ENCODE measurements around the gene VAV2.
A peak's percentile ranks its signal among the peaks of the same experiment; 100 is the strongest.

Gene VAV2

DNA sequence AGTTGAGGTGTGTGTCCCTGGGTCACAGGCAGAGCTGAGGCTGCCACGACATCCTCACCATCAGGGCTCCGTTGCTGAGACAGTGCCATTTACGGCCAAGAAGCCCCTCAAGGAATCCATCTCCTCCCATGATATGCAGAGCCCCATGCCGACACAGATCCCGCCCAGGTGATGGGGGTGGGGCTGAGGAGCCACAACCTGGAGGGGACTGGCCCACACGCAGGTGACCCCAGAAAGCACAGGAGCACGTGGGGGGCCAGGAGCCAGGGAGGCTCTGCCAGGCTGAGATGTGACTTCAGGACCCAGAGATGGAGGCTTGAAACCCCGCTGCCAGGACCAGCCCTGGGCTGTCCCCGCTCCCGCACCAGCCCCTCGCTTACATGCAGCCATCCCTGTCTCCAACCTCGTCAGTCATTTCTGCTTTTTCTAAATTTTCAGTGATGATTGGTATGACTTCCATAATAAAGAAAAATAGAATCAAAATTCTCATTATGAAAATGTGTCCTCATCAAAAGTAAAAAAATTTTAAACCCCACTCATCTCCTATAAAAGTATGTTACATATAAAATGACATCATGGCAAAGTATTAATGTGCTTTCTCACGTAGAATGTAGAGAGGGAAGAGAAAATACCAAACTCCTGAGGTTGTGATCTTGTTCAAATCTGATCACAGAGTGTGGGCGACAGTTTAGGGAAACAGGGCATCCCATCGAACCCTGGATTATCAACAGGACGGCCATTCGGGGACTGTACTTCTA is 155.9 kb downstream of the VAV2 start:
- DNase-seq (ENCODE audit: low read depth, low spot score) = no peak

DNA sequence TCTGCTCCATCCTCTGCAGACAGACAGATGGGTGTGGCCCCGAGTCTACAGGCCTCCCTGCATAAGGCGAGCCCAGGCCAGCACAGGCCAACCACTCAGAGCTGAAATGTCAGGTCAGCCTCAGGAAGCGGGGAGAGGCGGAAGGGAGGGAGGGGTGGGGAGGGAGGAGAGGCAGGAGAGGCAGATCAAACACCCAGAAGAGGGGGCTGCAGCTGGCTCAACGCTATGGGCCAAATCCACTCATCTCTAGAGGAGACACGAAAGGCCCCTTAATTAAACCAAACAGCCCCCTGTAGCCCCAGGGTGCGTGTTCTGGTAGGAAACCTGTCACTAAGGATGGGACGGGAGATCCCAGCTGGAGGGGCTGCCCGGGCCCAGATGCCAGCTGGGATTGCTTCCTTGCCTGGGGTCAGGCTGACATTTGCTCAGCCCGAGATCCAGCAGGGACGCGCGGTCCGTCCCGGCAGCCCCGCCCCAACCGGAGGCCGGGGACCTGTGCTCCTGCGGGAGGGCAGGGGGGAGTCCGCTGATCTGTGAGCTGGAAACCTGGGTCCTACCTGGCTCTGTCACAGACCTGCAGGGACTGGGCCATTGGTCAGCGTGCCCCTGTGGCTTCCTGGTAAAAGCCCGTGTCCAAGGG is 156.7 kb downstream of the VAV2 start:
- no peak for DNase-seq (ENCODE audit: low read depth, low spot score)

- no peak for DNase-seq (ENCODE audit: low read depth, low spot score)
Measured at GRCh38 chr9:133834080-133834976, 157.8 kb downstream of the VAV2 start.

- no peak for DNase-seq (ENCODE audit: low read depth, low spot score)
Measured at GRCh38 chr9:133833388-133834025, 158.6 kb downstream of the VAV2 start.

DNA sequence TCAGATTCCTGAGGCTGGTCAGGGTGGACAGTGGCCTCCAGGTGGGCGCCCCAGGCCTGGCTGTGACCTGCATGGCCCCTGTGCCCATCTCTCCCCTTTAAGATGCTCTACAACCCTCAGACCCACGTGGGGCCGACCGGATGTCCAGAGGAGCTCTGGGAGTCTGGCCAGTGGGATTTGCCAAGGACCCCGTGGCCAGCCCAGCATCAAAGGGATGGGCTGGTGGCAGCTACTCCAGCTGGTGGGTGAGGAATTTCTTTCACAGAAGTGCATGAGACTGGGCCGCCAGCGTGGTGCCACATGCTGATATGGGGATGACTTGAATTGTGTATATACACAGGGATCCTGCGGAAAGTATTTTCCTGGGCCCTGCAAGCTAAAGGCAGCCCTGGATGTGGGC is 159.2 kb downstream of the VAV2 start:
- DNase-seq (ENCODE audit: low read depth, low spot score) = no peak

- no peak for DNase-seq (ENCODE audit: low read depth, low spot score)
Measured at GRCh38 chr9:133830711-133831110, 161.4 kb downstream of the VAV2 start.

- DNase-seq (ENCODE audit: low read depth, low spot score) = no peak
Measured at GRCh38 chr9:133830310-133830709, 161.8 kb downstream of the VAV2 start.

DNA sequence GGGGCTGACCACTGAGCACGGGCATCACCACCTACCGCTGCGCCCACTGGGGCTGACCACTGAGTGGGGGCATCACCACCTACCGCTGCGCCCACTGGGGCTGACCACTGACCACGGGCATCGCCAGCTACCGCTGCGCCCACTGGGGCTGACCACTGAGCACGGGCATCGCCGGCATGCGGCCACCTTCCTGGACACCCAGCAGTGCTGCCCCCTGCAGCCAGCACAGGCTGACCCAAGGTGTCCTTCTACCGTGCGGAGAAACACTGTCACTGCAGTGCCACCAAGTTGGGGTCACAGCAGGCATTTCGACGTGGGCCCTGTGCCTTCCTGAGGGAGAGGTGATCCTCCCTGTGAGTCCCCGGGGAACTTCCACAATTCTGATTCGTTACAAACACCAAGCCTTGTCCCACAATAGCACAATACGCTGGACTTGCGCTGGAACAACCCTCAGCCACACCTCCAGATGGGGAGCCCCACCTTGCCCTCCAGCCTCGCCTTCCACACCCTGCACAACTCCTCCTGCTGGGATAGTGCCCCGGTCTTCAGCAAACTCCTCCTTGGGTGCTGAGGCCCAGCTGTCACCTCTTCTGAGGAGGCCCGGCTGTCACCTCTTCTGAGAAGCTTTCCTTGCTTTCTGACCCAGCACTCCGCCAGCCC is 163.7 kb downstream of the VAV2 start:
- no peak for DNase-seq (ENCODE audit: low read depth, low spot score)

GRCh38 chr9:133826289-133827085 is 165.6 kb downstream of the VAV2 start:
- DNase-seq (ENCODE audit: low read depth, low spot score) = no peak

DNA sequence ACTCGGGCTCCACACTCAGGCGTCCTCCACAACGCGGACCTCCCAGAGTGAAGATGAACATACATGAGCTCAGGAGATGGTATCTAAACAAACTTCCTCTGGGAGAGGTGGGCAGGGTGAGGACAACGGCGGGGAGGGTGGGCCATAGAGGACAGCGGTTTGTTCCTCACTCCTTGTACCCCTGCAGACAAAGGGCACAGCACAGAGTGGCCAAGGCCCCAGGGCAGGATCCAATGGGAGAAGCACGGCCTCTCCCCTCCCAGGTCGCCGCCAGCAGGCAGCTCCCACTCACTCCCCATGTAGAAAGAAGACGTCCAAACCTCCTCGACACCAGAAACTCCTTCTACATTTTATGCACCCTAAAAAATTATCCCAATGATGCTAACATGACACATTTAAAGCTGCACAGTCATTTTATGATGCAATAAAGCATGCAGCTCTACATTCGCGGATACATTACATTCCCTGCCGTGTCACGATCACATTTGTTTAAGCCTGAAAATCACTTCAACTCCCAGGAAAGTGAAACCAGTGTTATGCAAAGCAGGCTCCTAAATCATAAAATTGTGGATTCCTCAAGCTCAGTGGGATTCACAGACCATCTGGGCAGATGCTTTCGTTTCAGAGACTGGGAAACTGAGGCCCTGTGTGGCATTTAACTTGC is 166.4 kb downstream of the VAV2 start:
- DNase-seq (ENCODE audit: low read depth, low spot score) = no peak

GRCh38 chr9:133824802-133825186 is 167.3 kb downstream of the VAV2 start:
- DNase-seq (ENCODE audit: low read depth, low spot score) = no peak

DNA sequence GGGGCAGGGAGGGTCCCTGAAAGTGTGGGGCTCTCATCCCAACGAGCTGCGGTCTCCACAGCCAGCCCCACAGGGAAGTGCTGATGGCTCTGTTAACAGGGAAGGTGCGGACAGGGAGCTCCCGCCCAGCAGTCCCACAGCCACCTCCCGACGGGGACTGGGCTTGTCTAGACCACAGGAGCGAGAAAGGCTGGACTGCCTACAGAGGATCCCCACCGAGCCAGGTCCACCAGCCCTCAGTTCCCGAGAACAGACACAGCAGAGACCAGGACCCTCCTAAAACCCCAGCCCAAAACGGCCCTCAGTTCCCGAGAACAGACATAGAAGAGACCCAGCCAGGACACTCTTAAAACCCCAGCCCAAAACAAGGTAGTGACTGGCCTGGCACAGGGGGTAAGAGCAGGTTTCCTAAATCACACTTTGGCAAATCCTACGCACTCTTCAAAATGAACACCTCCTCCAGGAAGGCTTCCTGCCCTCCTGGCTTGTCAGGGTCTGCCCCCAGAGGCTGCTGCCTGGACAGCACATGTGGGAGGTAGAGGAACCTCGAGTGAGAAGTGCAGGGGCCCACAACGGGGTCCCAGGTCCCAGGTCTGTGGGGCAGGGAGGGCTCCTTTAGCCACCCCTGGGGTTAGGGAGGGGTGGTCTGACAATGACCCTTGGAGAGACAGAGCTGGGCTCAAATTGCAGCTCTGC is 167.9 kb downstream of the VAV2 start:
- no peak for DNase-seq (ENCODE audit: low read depth, low spot score)

DNA sequence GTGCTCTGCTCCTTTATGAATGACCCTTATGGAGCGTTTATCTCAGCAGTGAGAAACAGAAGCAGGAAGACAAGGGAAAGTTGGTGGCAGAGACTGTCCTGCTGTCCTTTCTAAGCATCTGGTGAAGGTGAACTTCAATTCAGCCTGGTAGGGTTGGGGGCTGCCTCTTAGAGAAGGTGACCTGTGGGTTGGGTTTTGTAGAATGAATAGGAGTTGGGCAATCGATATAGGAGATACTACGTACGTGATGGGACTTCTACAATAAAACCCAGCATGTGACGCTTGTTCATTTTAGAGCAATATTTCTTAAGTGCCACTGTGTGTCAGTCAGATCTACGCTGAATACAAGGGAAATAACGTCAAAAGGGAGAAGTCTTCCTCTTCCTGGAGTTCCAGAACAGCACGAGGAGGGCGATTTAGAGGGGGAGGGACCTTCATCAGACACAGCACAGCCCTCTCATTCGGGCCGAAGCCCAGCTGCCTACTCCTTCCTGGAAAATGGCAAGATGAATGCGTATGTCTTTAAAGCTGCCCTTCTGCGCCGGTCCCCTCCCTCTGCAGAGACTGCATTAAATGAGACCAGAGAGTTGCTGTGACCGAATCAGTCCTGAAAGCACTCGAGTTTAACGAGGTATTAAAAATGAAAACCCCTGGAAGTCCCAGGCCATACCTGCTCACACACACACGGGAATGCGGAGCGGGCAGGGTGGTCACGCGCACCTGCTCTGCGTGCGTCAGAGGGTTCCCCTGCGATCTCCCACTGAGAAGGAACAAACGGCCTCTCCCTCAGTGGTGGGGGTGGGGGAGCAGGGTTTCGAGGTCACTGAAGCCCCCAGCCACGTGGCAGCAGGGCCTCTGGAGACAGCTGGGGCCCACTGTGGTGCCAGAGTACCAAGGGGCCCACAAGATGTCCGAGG is 168.7 kb downstream of the VAV2 start:
- no peak for DNase-seq (ENCODE audit: low read depth, low spot score)

- DNase-seq (ENCODE audit: low read depth, low spot score) = no peak
Measured at GRCh38 chr9:133822430-133823065, 169.6 kb downstream of the VAV2 start.

GRCh38 chr9:133821601-133822429 is 170.3 kb downstream of the VAV2 start:
- peak; percentile 81 for DNase-seq (ENCODE audit: low read depth, low spot score)

GRCh38 chr9:133819923-133820322 is 172.2 kb downstream of the VAV2 start:
- no peak for DNase-seq (ENCODE audit: low read depth, low spot score)

- DNase-seq (ENCODE audit: low read depth, low spot score) = no peak
Measured at GRCh38 chr9:133818444-133818843, 173.7 kb downstream of the VAV2 start.

Measured in astrocyte of the hippocampus (primary cell).